Stimulated activated CD8-positive, alpha-beta memory T cell treated with anti-CD3 and anti-CD28 coated beads, Interleukin-12 subunit alpha, Interleukin-12 subunit beta, amount 100 ng/mL, for 4 hours (primary cell): ENCODE data around the gene NATD1.
"Not testable (repeated sequence)": the region's sequence is repeated elsewhere in the genome, so short reads cannot be mapped to it uniquely, and the experiment has no call there.

Source experiments
- DNase-seq: peaks from one replicate; pipeline ENCODE4 v3.0.0-alpha.2; 2020; ENCODE audit warnings: low read depth

The NATD1 gene

GRCh38 chr17:21192414-21192813, 60.8 kb downstream of the NATD1 start:
- DNase-seq, result not testable (repeated sequence)

GRCh38 chr17:21191698-21192097, 61.5 kb downstream of the NATD1 start:
- no peak for DNase-seq

- DNase-seq, result no peak
These were observed 63.1 kb downstream of the NATD1 start for GRCh38 chr17:21190078-21190477.

- no peak for DNase-seq
These were observed 63.8 kb downstream of the NATD1 start for GRCh38 chr17:21189361-21189760.
